ENCODE results near the gene SLC38A10.

SLC38A10 gene

GRCh38 chr17:81222620-81222905, 72.5 kb downstream of the SLC38A10 start:
- no peak for DNase-seq
- in situ Hi-C loops (cut with MboI; ENCODE audit: low pct_unique_long_range_greater_than_20kb, low sequenced_read_pairs), result no loop called here

GRCh38 chr17:81221842-81222619, 73.1 kb downstream of the SLC38A10 start:
- in situ Hi-C loops (cut with MboI; ENCODE audit: low pct_unique_long_range_greater_than_20kb, low sequenced_read_pairs), result no loop called here
- DNase-seq, result no peak

GRCh38 chr17:81221371-81221841, 73.7 kb downstream of the SLC38A10 start:
- in situ Hi-C loops (cut with MboI; ENCODE audit: low pct_unique_long_range_greater_than_20kb, low sequenced_read_pairs), result no loop called here
- no peak for DNase-seq

GRCh38 chr17:81219476-81220180, 75.5 kb downstream of the SLC38A10 start:
- no peak for DNase-seq
- in situ Hi-C loops (cut with MboI; ENCODE audit: low pct_unique_long_range_greater_than_20kb, low sequenced_read_pairs), result no loop called here

- DNase-seq, result no peak
- in situ Hi-C loops (cut with MboI; ENCODE audit: low pct_unique_long_range_greater_than_20kb, low sequenced_read_pairs), result no loop called here
Observed at GRCh38 chr17:81218991-81219390, 76.1 kb downstream of the SLC38A10 start.

GRCh38 chr17:81218459-81218858, 76.6 kb downstream of the SLC38A10 start:
- no peak for DNase-seq
- in situ Hi-C loops (cut with MboI; ENCODE audit: low pct_unique_long_range_greater_than_20kb, low sequenced_read_pairs), result no loop called here

- DNase-seq, result no peak
- in situ Hi-C loops (cut with MboI; ENCODE audit: low pct_unique_long_range_greater_than_20kb, low sequenced_read_pairs), result no loop called here
Observed at GRCh38 chr17:81217491-81217890, 77.6 kb downstream of the SLC38A10 start.

GRCh38 chr17:81213978-81214377, 81.1 kb downstream of the SLC38A10 start:
- in situ Hi-C loops (cut with MboI; ENCODE audit: low pct_unique_long_range_greater_than_20kb, low sequenced_read_pairs), result no loop called here
- DNase-seq, result no peak

GRCh38 chr17:81212365-81212764, 82.7 kb downstream of the SLC38A10 start:
- no peak for DNase-seq
- in situ Hi-C loops (cut with MboI; ENCODE audit: low pct_unique_long_range_greater_than_20kb, low sequenced_read_pairs), result no loop called here

- no peak for DNase-seq
- in situ Hi-C loops (cut with MboI; ENCODE audit: low pct_unique_long_range_greater_than_20kb, low sequenced_read_pairs), result no loop called here
Observed at GRCh38 chr17:81210868-81211267, 84.2 kb downstream of the SLC38A10 start.

GRCh38 chr17:81210466-81210865, 84.6 kb downstream of the SLC38A10 start:
- in situ Hi-C loops (cut with MboI; ENCODE audit: low pct_unique_long_range_greater_than_20kb, low sequenced_read_pairs), result no loop called here

GRCh38 chr17:81209141-81209540, 86.0 kb downstream of the SLC38A10 start:
- DNase-seq, result no peak
- in situ Hi-C loops (cut with MboI; ENCODE audit: low pct_unique_long_range_greater_than_20kb, low sequenced_read_pairs), result no loop called here

More at GRCh38 chr17:81210466-81210865, 84.6 kb downstream of the SLC38A10 start:
- DNase-seq, result no peak

GRCh38 chr17:81208651-81209050, 86.5 kb downstream of the SLC38A10 start:
- in situ Hi-C loops (cut with MboI; ENCODE audit: low pct_unique_long_range_greater_than_20kb, low sequenced_read_pairs), result no loop called here
- no peak for DNase-seq

GRCh38 chr17:81207610-81208581, 87.2 kb downstream of the SLC38A10 start:
- no peak for DNase-seq
- in situ Hi-C loops (cut with MboI; ENCODE audit: low pct_unique_long_range_greater_than_20kb, low sequenced_read_pairs), result no loop called here

- no peak for DNase-seq
- in situ Hi-C loops (cut with MboI; ENCODE audit: low pct_unique_long_range_greater_than_20kb, low sequenced_read_pairs), result no loop called here
Observed at GRCh38 chr17:81206657-81207056, 88.5 kb downstream of the SLC38A10 start.

- no peak for DNase-seq
- in situ Hi-C loops (cut with MboI; ENCODE audit: low pct_unique_long_range_greater_than_20kb, low sequenced_read_pairs), result no loop called here
Observed at GRCh38 chr17:81206166-81206565, 88.9 kb downstream of the SLC38A10 start.

- no peak for DNase-seq
- in situ Hi-C loops (cut with MboI; ENCODE audit: low pct_unique_long_range_greater_than_20kb, low sequenced_read_pairs), result no loop called here
Observed at GRCh38 chr17:81204578-81204977, 90.5 kb downstream of the SLC38A10 start.

- DNase-seq, result no peak
- in situ Hi-C loops (cut with MboI; ENCODE audit: low pct_unique_long_range_greater_than_20kb, low sequenced_read_pairs), result no loop called here
Observed at GRCh38 chr17:81203136-81203535, 92.0 kb downstream of the SLC38A10 start.

GRCh38 chr17:81202318-81202717, 92.8 kb downstream of the SLC38A10 start:
- in situ Hi-C loops (cut with MboI; ENCODE audit: low pct_unique_long_range_greater_than_20kb, low sequenced_read_pairs), result no loop called here
- no peak for DNase-seq

All from KBM-7 (cell line).